HL-60 (cell line): Measurements from ENCODE around the gene ARHGEF1.

Experiments
- DNase-seq, 2 experiments: peaks; one replicate each; pipeline ENCODE4 v3.0.0-alpha.2; 2010 to 2020; ENCODE audit warnings: low read depth in 1 of 2, low spot score in 1 of 2
- H3K27ac ChIP-seq: fragments of 250-450 bp; sonication (Bioruptor Pico); replicated peaks from 2 replicates; pipeline ENCODE4 v1.5.1; 2020; ENCODE audit warnings: mild to moderate bottlenecking, moderate library complexity
- H3K27me3 ChIP-seq: fragments of 250-450 bp; sonication (Bioruptor Pico); 2 replicates; pipeline ENCODE4 v1.5.1; 2021; ENCODE audit warnings: mild to moderate bottlenecking, moderate library complexity; ENCODE audit not compliant: insufficient read depth, poor library complexity, severe bottlenecking
- H3K4me3 ChIP-seq: replicated peaks from 2 replicates; pipeline ENCODE4 v1.5.1; 2011; ENCODE audit warnings: mild to moderate bottlenecking, control low read depth, low read length; ENCODE audit not compliant: insufficient read depth
- GABPA ChIP-seq: IDR thresholded peaks from 2 replicates; pipeline ENCODE4 v1.6.1; 2012; ENCODE audit warnings: low read depth
- POLR2AphosphoS5 ChIP-seq: IDR thresholded peaks from 2 replicates; pipeline ENCODE4 v1.6.1; 2012; ENCODE audit warnings: low read depth
- SPI1 ChIP-seq: IDR thresholded peaks from 2 replicates; pipeline ENCODE4 v1.6.1; 2012; ENCODE audit warnings: low read depth, mild to moderate bottlenecking, borderline replicate concordance
- TF ChIP-seq, protein P1 (sequence below): IDR thresholded peaks from 2 replicates; pipeline ENCODE4 v1.6.1; 2012; ENCODE audit warnings: low read depth; ENCODE audit not compliant: insufficient replicate concordance
- TF ChIP-seq, protein P2 (sequence below): IDR thresholded peaks from one replicate; pipeline ENCODE4 v1.5.1; 2011; ENCODE audit warnings: low read length, control low read depth, inconsistent platforms; ENCODE audit not compliant: insufficient read depth

Gene ARHGEF1

DNA sequence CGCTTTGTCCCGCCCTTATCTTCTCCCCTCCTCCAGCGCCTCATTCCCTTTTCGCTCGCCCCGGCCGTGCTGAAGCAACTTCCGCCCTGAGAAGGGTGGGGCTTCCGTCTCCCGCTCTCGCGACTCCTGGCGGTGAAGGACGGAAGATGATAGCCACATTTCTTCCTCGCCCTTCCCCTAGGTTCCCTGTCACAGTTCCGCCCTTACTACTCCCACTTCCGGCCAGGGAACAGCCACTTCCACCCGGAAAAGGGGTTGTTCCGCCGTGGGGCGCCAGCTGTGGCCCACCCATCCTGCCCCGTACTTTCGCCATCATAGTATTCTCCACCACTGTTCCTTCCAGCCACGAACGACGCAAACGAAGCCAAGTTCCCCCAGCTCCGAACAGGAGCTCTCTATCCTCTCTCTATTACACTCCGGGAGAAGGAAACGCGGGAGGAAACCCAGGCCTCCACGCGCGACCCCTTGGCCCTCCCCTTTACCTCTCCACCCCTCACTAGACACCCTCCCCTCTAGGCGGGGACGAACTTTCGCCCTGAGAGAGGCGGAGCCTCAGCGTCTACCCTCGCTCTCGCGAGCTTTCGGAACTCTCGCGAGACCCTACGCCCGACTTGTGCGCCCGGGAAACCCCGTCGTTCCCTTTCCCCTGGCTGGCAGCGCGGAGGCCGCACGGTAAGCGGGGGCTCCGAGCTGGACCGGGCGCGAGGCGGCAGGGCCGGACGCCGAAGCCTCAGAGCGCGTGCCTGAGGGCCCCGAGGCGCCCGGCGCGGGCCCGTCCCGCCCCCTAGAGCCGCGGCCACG lies 23.2 kb upstream of the ARHGEF1 start, which contains the start of gene RPS19:
RPS19 (plus strand) TSS at position 638 of the 801 bp plus-strand sequence. CDS start 520 bp downstream, outside the sequence.
- Histone ChIP-seq H3K4me3 (peak within 1 kb of the TSS; percentile 87), H3K27me3 (no peaks in the 10 kb centered on the region), H3K27ac (peak within 1 kb of the TSS; percentile 92)
- TF ChIP-seq POLR2AphosphoS5 (peak; percentile 94), GABPA (peak; percentile 87), SPI1 (peak; percentile 91)
- TF ChIP-seq, protein P1, sequence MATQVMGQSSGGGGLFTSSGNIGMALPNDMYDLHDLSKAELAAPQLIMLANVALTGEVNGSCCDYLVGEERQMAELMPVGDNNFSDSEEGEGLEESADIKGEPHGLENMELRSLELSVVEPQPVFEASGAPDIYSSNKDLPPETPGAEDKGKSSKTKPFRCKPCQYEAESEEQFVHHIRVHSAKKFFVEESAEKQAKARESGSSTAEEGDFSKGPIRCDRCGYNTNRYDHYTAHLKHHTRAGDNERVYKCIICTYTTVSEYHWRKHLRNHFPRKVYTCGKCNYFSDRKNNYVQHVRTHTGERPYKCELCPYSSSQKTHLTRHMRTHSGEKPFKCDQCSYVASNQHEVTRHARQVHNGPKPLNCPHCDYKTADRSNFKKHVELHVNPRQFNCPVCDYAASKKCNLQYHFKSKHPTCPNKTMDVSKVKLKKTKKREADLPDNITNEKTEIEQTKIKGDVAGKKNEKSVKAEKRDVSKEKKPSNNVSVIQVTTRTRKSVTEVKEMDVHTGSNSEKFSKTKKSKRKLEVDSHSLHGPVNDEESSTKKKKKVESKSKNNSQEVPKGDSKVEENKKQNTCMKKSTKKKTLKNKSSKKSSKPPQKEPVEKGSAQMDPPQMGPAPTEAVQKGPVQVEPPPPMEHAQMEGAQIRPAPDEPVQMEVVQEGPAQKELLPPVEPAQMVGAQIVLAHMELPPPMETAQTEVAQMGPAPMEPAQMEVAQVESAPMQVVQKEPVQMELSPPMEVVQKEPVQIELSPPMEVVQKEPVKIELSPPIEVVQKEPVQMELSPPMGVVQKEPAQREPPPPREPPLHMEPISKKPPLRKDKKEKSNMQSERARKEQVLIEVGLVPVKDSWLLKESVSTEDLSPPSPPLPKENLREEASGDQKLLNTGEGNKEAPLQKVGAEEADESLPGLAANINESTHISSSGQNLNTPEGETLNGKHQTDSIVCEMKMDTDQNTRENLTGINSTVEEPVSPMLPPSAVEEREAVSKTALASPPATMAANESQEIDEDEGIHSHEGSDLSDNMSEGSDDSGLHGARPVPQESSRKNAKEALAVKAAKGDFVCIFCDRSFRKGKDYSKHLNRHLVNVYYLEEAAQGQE = peak; percentile 61
- TF ChIP-seq, protein P2, sequence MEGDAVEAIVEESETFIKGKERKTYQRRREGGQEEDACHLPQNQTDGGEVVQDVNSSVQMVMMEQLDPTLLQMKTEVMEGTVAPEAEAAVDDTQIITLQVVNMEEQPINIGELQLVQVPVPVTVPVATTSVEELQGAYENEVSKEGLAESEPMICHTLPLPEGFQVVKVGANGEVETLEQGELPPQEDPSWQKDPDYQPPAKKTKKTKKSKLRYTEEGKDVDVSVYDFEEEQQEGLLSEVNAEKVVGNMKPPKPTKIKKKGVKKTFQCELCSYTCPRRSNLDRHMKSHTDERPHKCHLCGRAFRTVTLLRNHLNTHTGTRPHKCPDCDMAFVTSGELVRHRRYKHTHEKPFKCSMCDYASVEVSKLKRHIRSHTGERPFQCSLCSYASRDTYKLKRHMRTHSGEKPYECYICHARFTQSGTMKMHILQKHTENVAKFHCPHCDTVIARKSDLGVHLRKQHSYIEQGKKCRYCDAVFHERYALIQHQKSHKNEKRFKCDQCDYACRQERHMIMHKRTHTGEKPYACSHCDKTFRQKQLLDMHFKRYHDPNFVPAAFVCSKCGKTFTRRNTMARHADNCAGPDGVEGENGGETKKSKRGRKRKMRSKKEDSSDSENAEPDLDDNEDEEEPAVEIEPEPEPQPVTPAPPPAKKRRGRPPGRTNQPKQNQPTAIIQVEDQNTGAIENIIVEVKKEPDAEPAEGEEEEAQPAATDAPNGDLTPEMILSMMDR = peak; percentile 44
- peak; percentile 98 to 99 for DNase-seq

DNA sequence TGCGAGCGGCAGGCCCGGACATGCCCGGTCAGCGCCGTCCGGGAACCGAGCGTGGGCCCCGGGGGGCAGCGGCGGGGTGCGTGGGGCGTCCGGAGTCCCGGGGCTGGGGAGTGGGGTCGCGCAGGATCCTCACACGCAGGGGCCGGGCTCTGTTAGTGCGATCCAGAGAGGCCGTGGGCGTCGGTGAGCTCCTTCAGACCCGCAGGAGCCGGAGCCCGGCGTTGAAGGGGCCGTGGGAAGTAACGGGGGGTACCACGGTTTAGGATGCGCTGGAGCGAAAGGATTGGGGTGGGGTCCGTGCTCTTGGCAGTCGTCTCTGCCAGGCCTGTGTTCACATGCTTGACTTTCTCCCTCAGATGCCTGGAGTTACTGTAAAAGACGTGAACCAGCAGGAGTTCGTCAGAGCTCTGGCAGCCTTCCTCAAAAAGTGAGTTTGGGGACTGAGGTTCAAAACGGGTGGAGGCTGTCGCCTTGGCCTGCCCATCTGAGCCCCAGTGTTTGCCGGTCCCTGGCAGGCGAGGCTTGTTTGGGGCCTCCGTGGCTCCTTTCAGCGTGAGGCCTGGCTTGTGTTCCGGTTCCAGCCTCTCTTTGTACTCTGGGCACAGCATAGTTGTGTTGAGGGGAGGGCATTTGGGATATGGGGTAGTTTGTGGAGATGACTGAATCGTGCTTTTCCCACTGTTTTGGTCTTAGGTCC lies 22.4 kb upstream of the ARHGEF1 start:
- DNase-seq = peak in 1 of 2 experiments; percentile 65
- peak overlapping the region; percentile 87 for H3K4me3 ChIP-seq
- TF ChIP-seq SPI1 (no peak), POLR2AphosphoS5 (no peak), GABPA (no peak)
- TF ChIP-seq, protein P2 = no peak
- TF ChIP-seq, protein P1 = no peak
- no peaks in the 10 kb centered on the region for H3K27me3 ChIP-seq
- peak overlapping the region; percentile 92 for H3K27ac ChIP-seq

DNA sequence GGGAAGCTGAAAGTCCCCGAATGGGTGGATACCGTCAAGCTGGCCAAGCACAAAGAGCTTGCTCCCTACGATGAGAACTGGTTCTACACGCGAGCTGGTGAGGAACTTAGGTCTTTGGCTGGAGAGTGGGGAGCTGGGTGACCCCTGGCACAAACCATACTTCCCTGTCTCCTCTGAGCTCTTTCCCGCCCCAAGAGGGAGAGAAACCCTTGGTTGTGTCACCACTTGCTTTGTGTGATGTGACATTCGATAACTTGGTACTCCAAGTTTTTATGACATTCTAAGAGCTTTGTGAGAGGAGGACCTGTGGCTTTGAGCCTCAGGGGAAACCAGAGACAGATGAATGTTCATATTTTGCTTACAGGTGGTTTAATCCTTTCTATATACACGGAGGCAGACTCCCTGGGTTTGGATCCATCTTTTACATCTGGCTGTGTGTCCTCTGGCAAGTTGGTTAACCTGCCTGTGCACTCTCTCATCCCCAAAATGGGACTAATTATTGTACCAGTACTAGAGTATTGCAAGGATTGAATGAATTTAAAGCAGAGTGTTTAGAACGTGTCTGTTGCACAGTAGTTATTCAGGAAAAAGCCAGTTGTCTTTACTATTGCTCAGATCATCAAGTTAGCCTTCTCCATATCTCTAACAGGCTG lies 21.7 kb upstream of the ARHGEF1 start:
- Histone ChIP-seq H3K27ac (peak overlapping the region; percentile 92), H3K4me3 (peak overlapping the region; percentile 87), H3K27me3 (no peaks in the 10 kb centered on the region)
- peak; percentile 5; the same call in 1 of the 2 replicates for TF ChIP-seq SPI1
- no peak for TF ChIP-seq GABPA
- TF ChIP-seq POLR2AphosphoS5 = no peak; the same call in 1 of the 2 replicates
- TF ChIP-seq, protein P1 = no peak
- TF ChIP-seq, protein P2 = no peak
- DNase-seq = peak; percentile 55 to 58
